ENCODE measurements around the gene OR4M2. TPM values are rescaled to one million over a fixed set of nuclear protein-coding genes. Genes with fewer than 3 reads are reported as not detected.
"Not testable (repeated sequence)": the region's sequence is repeated elsewhere in the genome, so short reads cannot be mapped to it uniquely, and the experiment has no call there.

Gene OR4M2
- not detected for total RNA-seq

GRCh38 chr15:22080227-22080626 lies at the start of gene OR4M2:
TSS of gene OR4M2 (plus strand) at chr15:22080527. CDS start at chr15:22080625, 98 bp downstream.
- H3K4me3 ChIP-seq; H3K9me3 ChIP-seq; H3K4me1 ChIP-seq; H3K27me3 ChIP-seq; intact Hi-C loops (cut with DNase I); DNase-seq (ENCODE audit: low spot score in 2 of 2); H3K36me3 ChIP-seq; H3K27ac ChIP-seq: not testable (repeated sequence)

- H3K4me1 ChIP-seq; H3K36me3 ChIP-seq; H3K9me3 ChIP-seq; H3K27ac ChIP-seq; intact Hi-C loops (cut with DNase I); H3K4me3 ChIP-seq; DNase-seq (ENCODE audit: low spot score in 2 of 2); H3K27me3 ChIP-seq: not testable (repeated sequence)
Observed at GRCh38 chr15:22069267-22069666, 11.1 kb upstream of the OR4M2 start.

- H3K36me3 ChIP-seq; H3K9me3 ChIP-seq; H3K4me1 ChIP-seq; H3K27me3 ChIP-seq; DNase-seq (ENCODE audit: low spot score in 2 of 2); H3K27ac ChIP-seq; intact Hi-C loops (cut with DNase I); H3K4me3 ChIP-seq: not testable (repeated sequence)
Observed at GRCh38 chr15:22081386-22081785, 1.1 kb downstream of the OR4M2 start.

- H3K9me3 ChIP-seq; intact Hi-C loops (cut with DNase I); H3K27ac ChIP-seq; H3K36me3 ChIP-seq; H3K27me3 ChIP-seq; H3K4me3 ChIP-seq; DNase-seq (ENCODE audit: low spot score in 2 of 2); H3K4me1 ChIP-seq: not testable (repeated sequence)
Observed at GRCh38 chr15:22098616-22099253, 18.4 kb downstream of the OR4M2 start.

- H3K27me3 ChIP-seq; H3K4me3 ChIP-seq; H3K36me3 ChIP-seq; DNase-seq (ENCODE audit: low spot score in 2 of 2); intact Hi-C loops (cut with DNase I); H3K27ac ChIP-seq; H3K4me1 ChIP-seq; H3K9me3 ChIP-seq: not testable (repeated sequence)
Observed at GRCh38 chr15:22099289-22099891, 19.1 kb downstream of the OR4M2 start.

GRCh38 chr15:22122033-22122432 lies 41.7 kb downstream of the OR4M2 start:
- H3K4me1 ChIP-seq; H3K27me3 ChIP-seq; H3K36me3 ChIP-seq; H3K4me3 ChIP-seq; H3K9me3 ChIP-seq; DNase-seq (ENCODE audit: low spot score in 2 of 2); H3K27ac ChIP-seq; intact Hi-C loops (cut with DNase I): not testable (repeated sequence)

Other genes starting within 250 kb of the OR4M2 start
- not detected for gene POTEB, start 202.8 kb upstream of the OR4M2 start, total RNA-seq

Measured in ascending aorta (tissue), 2 donors.